GM12878 (cell line): Measurements from ENCODE around the gene ABHD17A.

ENCODE experiments used
- POLR2AphosphoS5 ChIP-seq: IDR thresholded peaks from 2 replicates; pipeline ENCODE4 v1.6.1; 2011; ENCODE audit warnings: mild to moderate bottlenecking, low read length, inconsistent platforms
- SMAD1 ChIP-seq: fragments of 450-650 bp; IDR thresholded peaks from 2 replicates; pipeline ENCODE4 v1.6.1; 2018; ENCODE audit warnings: mild to moderate bottlenecking, low read depth; ENCODE audit not compliant: partially characterized antibody
- WRNIP1 ChIP-seq: IDR thresholded peaks from 2 replicates; pipeline ENCODE4 v1.6.1; 2011; ENCODE audit warnings: low read depth, low read length, improper control_type of control experiment, borderline replicate concordance

DNA sequence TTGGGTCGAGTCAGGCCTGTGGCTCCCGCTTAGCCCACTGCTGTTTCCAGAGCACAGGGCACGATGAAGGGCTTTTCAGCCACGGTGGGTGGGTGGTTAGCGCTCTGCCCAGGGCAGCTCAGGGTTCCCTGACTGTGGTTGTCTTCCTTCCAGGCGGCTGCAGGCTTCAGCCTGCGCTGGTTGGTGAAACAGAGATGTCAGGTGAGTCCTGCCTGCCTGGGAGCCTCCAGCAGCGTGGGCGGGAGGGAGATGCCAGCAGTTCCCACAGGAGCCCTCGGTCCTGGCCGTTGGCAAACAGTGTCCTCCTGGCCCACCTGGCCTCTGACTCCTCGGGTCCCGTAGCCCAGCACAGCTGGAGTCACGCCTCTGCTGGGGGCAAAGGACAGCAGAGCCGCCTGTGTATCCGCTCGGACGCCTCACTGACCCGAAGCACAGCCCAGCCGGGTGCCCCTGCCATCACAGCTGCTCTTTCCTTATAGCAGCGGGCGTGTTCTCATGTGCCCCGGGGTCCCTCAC is 29.6 kb upstream of the ABHD17A start:
- TF ChIP-seq POLR2AphosphoS5 (no peak), SMAD1 (no peak), WRNIP1 (no peak)
